MCF 10A (cell line): Measurements from ENCODE around the gene SLC2A8. TPM values are rescaled to one million over a fixed set of nuclear protein-coding genes. Genes with fewer than 3 reads are reported as not detected.
A peak's percentile ranks its signal among the peaks of the same experiment; 100 is the strongest.

Experiments
- BruUV-seq: library from RNA; stranded (reverse); fragments of 400-500 nt; replicated peaks from 2 replicates; lab custom pipeline; 2021; lab: Mats Ljungman, UMichigan
- CTCF ChIA-PET: fragments of 300-600 bp; sonication (Branson Sonifier 250); formaldehyde crosslinking; extraction: SDS; loops from one replicate; lab custom pipeline; 2021; ENCODE audit warnings: antibody characterized with exemption, inconsistent platforms; lab: Yijun Ruan, JAX
- POLR2A ChIA-PET: fragments of 300-600, 350-650 bp; sonication (Branson Sonifier 250); formaldehyde crosslinking; extraction: SDS; loops from one replicate; lab custom pipeline; 2020; ENCODE audit warnings: antibody characterized with exemption, inconsistent platforms; lab: Yijun Ruan, JAX
- DNase-seq: peaks from one replicate; pipeline ENCODE4 v3.0.0-alpha.2; 2018; ENCODE audit not compliant: unreplicated experiment
- H3K27ac Mint-ChIP-seq: one replicate; pipeline ENCODE4 v1.8.0; 2022; ENCODE audit warnings: mild to moderate bottlenecking, low read depth, mixed read lengths; ENCODE audit not compliant: unreplicated experiment
- H3K27me3 Mint-ChIP-seq: one replicate; pipeline ENCODE4 v1.8.0; 2022; ENCODE audit warnings: mixed read lengths; ENCODE audit not compliant: insufficient read depth, unreplicated experiment
- H3K36me3 Mint-ChIP-seq: one replicate; pipeline ENCODE4 v1.8.0; 2022; ENCODE audit warnings: mild to moderate bottlenecking, moderate library complexity, mixed read lengths; ENCODE audit not compliant: insufficient read depth, unreplicated experiment
- H3K4me1 Mint-ChIP-seq: one replicate; pipeline ENCODE4 v1.8.0; 2022; ENCODE audit warnings: mixed read lengths; ENCODE audit not compliant: insufficient read depth, unreplicated experiment
- H3K4me3 Mint-ChIP-seq: one replicate; pipeline ENCODE4 v1.8.0; 2022; ENCODE audit warnings: mild to moderate bottlenecking, moderate library complexity, mixed read lengths; ENCODE audit not compliant: unreplicated experiment
- H3K9me3 Mint-ChIP-seq: one replicate; pipeline ENCODE4 v1.8.0; 2022; ENCODE audit warnings: mixed read lengths; ENCODE audit not compliant: unreplicated experiment
- intact Hi-C: fragments of 100-400 bp; cut with micrococcal nuclease; formaldehyde crosslinking; loops from 2 replicates; pipeline ENCODE4 v1.14.1; 2022
- total RNA-seq: library from RNA; stranded (reverse); gene quantifications from 2 replicates; pipeline ENCODE4 v1.2.3, GENCODE V29; 2022
- TF ChIP-seq, protein P1 (sequence below): fragments of 200-600 bp; IDR thresholded peaks from one replicate; pipeline ENCODE4 v1.8.0; 2022; ENCODE audit warnings: antibody characterized with exemption, mild to moderate bottlenecking; ENCODE audit not compliant: unreplicated experiment

SLC2A8 gene
- total RNA-seq, 1 experiment from 2014 or later: 14.0 TPM

DNA sequence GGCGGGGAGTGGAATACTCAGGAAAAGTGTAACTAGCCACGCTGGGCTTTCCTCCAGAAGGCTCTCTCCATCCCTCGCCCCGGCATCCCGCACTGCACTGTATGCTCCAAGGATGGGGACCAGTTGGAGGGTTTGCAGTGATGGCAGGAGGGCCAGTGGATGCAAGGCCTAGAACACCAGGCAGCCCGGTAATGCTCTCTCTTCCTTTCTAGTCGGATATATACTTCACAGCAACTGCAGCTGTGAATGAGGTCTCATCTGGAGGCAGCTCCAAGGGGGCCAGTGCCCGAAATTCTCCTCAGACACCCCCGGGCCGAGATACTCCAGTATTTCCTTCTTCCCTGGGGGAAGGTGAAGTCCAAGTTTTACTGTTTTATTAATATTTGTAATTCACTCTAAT is 10.0 kb upstream of the SLC2A8 start:
- CTCF ChIA-PET: no interaction called here

DNA sequence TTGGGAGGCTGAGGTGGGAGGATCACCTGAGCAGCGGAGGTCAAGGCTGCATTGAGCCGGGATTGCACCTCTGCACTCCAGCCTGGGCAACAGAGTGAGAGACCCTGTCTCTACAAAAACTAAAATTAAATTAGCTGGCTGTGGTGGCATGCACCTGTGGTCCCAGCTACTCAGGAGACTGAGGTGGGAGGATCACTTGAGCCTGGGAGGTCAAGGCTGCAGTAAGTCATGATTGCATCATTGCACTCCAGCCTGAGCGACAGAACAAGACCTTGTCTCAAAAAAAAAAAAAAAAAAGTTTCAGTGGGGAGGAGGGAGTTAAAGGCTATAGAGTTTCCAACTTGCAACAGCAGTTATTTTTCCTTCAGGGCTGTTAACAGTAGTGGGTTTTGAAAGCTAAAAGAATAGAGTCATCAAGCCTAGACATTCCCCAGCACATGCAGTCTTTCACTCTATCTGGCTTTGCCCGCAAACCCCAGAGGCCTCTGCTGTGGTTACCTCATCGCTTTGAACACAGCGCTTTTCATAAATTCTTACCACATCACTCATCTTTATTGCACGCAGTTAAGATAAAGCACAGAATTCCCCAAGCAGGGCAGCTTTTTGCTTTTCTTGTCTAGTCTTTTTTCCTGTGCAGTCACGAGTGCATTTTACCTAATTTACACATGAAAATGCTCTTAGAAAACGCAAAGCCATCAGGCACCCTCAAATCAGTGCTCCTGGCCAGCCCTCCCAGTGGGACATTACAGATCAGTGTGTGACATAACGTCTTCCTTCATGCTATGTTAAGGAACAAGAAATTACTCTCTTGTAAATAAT is 8.7 kb upstream of the SLC2A8 start:
- peak overlapping the region; percentile 14 for H3K4me3 Mint-ChIP-seq
- TF ChIP-seq, protein P1, sequence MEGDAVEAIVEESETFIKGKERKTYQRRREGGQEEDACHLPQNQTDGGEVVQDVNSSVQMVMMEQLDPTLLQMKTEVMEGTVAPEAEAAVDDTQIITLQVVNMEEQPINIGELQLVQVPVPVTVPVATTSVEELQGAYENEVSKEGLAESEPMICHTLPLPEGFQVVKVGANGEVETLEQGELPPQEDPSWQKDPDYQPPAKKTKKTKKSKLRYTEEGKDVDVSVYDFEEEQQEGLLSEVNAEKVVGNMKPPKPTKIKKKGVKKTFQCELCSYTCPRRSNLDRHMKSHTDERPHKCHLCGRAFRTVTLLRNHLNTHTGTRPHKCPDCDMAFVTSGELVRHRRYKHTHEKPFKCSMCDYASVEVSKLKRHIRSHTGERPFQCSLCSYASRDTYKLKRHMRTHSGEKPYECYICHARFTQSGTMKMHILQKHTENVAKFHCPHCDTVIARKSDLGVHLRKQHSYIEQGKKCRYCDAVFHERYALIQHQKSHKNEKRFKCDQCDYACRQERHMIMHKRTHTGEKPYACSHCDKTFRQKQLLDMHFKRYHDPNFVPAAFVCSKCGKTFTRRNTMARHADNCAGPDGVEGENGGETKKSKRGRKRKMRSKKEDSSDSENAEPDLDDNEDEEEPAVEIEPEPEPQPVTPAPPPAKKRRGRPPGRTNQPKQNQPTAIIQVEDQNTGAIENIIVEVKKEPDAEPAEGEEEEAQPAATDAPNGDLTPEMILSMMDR: no peak
- DNase-seq: peak; percentile 93
- CTCF ChIA-PET: interaction anchor here (0.6 to 1.4 kb wide), 5 partner anchors 8 to 647 kb away, joined by 3 to 5 read pairs (median 4); partner anchors contain the start of gene SLC2A8
- BruUV-seq: no TSS peak
- H3K4me1 Mint-ChIP-seq: peaks cover 14% of the 10 kb centered on the region
- H3K27ac Mint-ChIP-seq: peak overlapping the region; percentile 77
- H3K27me3 Mint-ChIP-seq: no peaks in the 10 kb centered on the region
- intact Hi-C loops: no loop called here
- no peaks in the 10 kb centered on the region for H3K36me3 Mint-ChIP-seq
- POLR2A ChIA-PET: interaction anchor here (0.6 to 2.6 kb wide), 13 partner anchors 9 to 423 kb away, joined by 3 to 16 read pairs (median 4); partner anchors contain the start of genes LRSAM1, RPL12, SLC2A8 and ZNF79
- no peaks in the 10 kb centered on the region for H3K9me3 Mint-ChIP-seq

More for the DNA sequence above, 10.0 kb upstream of the SLC2A8 start:
- BruUV-seq: no TSS peak
- H3K36me3 Mint-ChIP-seq: no peaks in the 10 kb centered on the region
- TF ChIP-seq, protein P1: no peak
- no peaks in the 10 kb centered on the region for H3K27me3 Mint-ChIP-seq
- H3K9me3 Mint-ChIP-seq: no peaks in the 10 kb centered on the region
- peaks cover 14% of the 10 kb centered on the region for H3K4me1 Mint-ChIP-seq
- intact Hi-C loops: no loop called here
- no peak overlapping the region for H3K4me3 Mint-ChIP-seq
- no peak overlapping the region for H3K27ac Mint-ChIP-seq
- DNase-seq: no peak
- POLR2A ChIA-PET: interaction anchor here (2.2 to 2.6 kb wide), 3 partner anchors 18 to 64 kb away, joined by 5 to 16 read pairs (median 8); partner anchors contain the start of genes LRSAM1 and RPL12

DNA sequence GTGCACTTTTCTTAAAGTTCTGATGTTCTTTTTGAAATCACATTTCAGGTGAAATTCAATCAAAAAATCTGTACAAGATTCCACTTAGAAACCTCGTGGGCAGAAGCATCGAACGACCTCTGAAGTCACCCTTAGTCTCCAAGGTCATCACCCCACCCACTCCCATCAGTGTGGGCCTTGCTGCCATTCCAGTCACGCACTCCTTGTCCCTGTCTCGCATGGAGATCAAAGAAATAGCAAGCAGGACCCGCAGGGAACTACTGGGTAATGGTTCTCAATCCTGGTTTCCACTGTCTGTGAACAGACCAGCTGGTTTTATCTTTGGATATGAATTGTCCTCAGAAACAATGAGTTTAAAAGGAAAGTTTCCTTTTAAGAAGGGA is 8.1 kb upstream of the SLC2A8 start:
- H3K9me3 Mint-ChIP-seq: no peaks in the 10 kb centered on the region
- H3K27me3 Mint-ChIP-seq: no peaks in the 10 kb centered on the region
- TF ChIP-seq, protein P1: no peak
- TSS peak; percentile 73 for BruUV-seq
- intact Hi-C loops: no loop called here
- ChIA-PET CTCF (interaction anchor here (0.6 to 1.4 kb wide), 6 partner anchors 8 to 647 kb away, joined by 3 to 5 read pairs (median 4); partner anchors contain the start of gene SLC2A8), POLR2A (interaction anchor here (1.0 to 2.6 kb wide), 8 partner anchors 8 to 424 kb away, joined by 3 to 16 read pairs (median 4); partner anchors contain the start of genes LRSAM1, RPL12, SLC2A8 and ZNF79)
- H3K27ac Mint-ChIP-seq: peak overlapping the region; percentile 77
- no peaks in the 10 kb centered on the region for H3K36me3 Mint-ChIP-seq
- H3K4me1 Mint-ChIP-seq: peaks cover 14% of the 10 kb centered on the region
- DNase-seq: no peak
- H3K4me3 Mint-ChIP-seq: peak overlapping the region; percentile 14
